DMS153 treated with DMSO at 0.1 percent for 48 hours (cell line): ENCODE measurements around the gene CENPS.
"Not testable (repeated sequence)": the region's sequence is repeated elsewhere in the genome, so short reads cannot be mapped to it uniquely, and the experiment has no call there.

ENCODE experiments used
- DNase-seq: peaks from one replicate; lab custom pipeline; 2025; ENCODE audit not compliant: unreplicated experiment; lab: John Stamatoyannopoulos, UW

Gene CENPS

DNA sequence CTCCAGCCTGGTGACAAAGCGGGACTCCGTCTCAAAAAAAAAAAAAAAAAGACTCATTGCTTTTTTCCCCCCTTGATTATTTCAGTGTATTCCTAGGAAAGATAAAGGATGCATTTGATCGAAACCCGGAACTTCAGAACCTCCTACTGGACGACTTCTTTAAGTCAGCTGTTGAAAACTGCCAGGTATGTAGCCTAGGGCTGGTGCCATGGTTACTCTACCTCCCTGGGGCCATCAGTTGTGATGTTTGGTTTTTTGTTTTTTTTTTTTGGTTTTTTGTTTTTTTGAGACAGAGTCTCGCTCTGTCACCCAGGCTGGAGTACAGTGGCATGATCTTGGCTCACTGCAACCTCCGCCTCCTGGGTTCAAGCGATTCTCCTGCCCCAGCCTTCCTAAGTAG, 11.5 kb upstream of the CENPS start:
- not testable (repeated sequence) for DNase-seq

DNA sequence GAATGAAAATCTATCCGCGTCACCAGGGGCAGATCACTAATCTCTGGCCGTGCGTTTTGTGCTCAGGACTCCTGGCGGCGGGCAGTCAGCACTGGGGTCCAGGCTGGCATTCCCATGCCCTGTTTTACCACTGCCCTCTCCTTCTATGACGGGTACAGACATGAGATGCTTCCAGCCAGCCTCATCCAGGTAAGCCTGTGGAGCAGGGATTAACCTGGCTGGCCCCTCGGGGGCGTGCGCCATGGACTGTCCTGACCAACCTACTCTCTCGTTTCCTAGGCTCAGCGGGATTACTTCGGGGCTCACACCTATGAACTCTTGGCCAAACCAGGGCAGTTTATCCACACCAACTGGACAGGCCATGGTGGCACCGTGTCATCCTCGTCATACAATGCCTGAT, 10.9 kb upstream of the CENPS start:
- no peak for DNase-seq

DNA sequence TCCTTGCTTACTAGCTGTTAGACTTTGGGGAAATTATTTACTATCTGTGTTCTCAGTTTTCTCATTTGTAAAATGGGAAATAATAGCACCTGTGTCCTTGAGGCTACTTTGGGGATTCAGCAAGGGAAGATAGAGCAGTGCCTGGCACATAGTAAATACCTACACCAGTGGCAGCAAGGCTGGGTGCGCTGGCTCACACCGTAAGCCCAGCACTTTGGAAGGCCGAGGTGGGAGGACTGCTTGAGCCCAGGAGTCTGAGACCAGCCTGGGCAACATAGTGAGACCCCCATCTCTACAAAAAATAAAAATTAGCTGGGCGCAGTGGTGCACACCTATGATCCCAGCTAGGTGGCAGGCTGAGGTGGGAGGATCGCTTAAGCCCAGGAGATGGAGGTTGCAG, 8.6 kb upstream of the CENPS start:
- DNase-seq: no peak

DNA sequence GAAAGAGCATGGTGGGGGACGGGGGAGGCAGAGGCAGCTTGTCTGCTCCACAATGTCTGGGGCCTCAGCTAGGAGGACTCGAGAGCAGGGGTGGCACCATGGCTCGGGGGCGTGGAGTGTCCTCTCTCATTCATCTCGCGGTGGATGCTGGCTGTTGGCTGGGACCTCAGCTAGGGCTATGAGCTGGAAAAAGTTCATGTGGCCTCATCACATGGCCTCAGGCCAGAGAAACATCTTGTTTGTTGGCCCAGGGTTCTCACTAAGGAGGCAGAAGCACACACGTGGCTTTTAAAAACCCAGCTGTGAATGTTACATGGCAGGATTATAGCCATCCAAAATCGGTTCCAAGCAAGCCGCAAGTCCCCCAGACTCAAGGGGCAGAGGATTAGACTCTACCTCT, 6.2 kb upstream of the CENPS start:
- DNase-seq: no peak

DNA sequence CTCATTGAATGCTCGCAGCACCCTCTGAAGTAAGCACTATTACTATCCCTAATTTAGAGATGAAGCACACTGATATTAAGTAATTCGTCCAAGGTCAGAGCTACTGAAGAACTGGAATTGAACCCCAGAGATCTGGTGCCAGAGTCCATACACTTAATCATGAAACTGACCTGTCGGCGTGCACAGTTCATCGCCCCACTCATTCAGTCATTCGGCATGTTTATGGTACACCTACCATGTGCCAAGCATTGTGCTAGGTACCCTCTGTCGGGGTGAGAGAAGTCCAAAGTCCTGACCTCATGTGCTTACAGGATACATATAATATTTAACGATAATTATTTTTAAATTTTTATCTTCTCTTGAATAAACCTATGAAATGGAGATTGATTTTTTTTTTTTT, 5.6 kb upstream of the CENPS start:
- no peak for DNase-seq

DNA sequence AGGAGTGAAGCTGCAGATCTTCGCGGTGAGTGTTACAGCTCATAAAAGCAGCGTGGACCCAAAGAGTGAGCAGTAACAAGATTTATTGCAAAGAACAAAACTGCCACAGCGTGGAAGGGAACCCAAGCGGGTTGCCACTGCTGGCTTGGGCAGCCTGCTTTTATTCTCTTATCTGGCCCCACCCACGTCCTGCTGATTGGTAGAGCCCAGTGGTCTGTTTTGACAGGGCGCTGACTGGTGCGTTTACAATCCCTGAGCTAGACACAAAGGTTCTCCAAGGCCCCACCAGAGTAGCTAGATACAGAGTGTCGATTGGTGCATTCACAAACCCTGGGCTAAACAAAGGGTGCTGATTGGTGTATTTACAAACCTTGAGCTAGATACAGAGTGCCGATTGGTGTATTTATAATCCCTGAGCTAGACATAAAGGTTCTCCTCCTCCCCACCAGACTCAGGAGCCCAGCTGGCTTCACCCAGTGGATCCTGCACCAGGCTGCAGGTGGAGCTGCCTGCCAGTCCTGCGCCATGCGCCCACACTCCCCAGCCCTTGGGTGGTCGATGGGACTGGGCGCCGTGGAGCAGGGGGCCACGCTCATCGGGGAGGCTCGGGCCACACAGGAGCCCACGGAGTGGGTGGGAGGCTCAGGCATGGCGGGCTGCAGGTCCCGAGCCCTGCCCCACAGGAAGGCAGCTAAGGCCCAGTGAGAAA, 4.3 kb upstream of the CENPS start:
- not testable (repeated sequence) for DNase-seq

DNA sequence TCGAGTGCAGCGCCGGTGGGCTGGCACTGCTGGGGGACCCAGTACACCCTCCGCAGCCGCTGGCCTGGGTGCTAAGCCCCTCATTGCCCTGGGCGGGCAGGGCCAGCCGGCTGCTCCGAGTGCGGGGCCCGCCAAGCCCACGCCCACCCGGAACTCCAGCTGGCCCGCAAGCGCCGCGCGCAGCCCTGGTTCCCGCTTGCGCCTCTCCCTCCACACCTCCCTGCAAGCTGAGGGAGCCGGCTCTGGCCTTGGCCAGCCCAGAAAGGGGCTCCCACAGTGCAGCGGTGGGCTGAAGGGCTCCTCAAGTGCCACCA, 3.7 kb upstream of the CENPS start:
- DNase-seq: not testable (repeated sequence)

DNA sequence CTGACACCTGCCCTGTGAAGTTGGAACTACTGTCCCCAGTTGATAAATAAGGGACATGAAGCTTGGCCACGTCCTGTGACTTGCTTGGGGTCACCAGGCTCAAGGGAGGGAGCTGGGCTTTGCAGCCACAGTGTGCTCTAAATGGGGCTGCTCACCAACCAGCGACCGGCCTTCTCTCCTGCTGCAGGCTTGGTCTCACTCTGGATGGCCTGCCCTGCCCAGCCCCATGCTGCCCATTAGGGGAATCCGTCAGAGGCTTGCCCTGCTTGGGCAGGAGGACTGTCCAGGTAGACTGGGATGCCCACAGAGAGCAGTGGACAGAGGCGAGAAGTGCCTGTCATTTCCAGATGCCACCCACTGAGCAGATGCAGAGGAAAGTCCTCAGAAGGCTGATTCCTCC, 1.2 kb upstream of the CENPS start:
- no peak for DNase-seq

DNA sequence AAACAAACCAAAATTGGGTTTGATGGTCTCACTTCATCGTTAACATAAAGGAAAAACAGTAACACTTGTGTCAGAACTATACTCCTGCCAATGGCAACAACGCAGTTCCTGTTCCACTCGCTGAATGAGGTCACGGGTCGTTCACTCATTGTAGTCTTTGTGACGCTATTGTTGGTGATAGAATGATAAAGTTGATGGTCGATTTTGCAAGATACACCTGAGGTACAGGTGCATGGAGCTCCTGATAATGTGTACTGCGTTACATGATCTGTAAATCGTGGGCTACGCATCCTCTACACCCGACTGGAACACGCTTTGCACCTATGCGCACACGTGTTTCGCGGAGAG, 391 bp upstream of the CENPS start:
- no peak for DNase-seq

DNA sequence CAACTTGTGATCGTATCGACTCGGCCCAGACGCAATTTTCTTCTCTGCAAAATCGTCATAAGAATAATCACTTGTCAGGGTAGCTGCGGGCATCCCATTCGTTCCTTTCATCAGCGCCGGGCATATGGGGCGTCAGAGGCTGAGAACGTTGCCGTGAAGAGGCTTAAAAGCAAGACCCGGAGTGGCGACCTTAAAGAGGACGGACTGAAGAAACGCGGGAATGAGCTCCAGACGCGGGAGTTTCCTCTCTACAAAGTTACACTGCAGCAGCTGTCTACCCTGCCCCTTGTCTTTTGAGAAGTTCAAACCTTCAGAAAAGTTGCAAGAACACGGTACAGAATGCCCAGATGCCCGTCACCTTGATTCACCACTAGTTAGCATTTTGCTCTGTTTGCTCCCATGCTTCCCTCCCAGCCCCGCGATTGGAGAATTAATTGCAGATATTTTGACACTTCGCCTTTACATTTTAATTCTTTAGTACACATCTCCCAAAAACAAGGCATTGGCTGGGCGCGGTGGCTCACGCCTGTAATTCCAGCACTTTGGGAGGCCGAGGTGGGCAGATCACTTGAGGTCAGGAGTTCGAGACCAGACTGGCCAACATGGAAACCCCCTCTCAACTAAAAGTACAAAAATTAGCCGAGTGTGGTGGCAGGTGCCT, 967 bp downstream of the CENPS start:
- DNase-seq: no peak

DNA sequence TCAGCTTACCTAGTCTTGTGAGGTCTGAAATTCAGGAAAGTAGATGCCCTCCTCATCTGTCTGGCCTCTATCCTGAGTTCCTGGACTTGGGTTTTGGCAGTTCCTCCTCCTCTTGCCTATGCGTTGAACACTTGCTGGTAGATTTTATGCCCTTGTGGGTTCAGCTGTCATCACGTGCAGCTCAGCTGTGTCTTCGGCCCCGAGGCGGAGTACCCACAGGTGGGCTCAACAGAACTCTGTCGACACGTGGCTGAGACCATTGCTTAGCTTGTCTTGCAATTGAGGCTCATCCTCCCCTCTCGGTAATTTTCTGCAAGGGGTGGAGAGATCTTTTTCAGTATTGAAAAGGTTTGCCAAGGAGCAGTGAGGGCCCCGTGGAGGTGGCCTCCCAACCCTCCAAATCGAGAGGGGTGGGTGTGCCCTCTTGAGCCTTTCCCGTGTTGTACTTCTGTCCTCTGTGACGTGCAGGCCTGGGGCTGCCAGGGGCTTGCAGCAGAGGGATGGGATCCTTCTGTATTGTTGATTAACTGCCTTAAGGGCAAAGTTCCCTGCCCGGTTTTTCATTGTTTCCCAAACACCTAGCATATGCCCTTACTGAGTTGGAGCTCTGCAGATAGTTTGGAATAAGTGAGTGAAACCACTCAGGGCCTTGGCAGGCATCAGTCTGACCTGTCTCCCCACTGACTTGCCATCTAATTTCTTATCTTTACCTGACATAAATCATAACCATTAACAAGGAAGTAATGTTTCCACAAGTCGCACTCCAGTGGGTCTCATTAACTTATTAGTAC, 2.9 kb downstream of the CENPS start:
- no peak for DNase-seq

DNA sequence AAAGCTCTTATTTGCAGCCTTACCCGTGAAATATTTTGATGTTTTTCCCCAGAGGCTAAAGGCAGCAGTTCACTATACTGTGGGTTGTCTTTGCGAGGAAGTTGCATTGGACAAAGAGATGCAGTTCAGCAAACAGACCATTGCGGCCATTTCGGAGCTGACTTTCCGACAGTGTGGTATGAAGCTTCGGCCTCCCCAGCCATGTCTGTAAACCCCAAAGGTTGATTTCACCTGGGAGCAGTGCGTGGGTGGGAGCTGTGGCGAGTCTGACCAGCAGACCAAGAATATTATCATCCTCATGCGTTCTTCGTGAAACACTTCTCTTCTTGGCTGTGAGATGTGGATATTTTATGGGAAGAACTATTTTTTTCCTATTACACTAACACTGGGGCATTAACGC, 3.6 kb downstream of the CENPS start:
- DNase-seq: no peak

DNA sequence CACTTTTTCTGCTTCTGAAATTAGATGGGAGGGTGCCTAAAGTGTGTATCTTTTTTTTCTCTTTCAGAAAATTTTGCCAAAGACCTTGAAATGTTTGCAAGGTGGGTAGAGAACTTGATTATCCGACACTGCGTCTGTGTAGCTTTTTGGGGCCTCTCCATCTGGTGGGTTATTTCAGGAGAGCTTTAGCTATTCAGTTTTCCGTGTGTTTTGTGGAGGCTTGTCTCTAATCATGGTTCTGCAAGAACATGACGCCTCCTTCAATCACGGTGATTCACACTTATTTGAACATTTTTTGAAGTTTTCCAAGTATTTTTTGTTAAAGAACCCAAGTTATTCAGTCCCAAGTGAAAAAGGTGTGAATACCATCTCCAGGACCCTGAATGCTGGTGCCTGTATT, 4.4 kb downstream of the CENPS start:
- DNase-seq: no peak

DNA sequence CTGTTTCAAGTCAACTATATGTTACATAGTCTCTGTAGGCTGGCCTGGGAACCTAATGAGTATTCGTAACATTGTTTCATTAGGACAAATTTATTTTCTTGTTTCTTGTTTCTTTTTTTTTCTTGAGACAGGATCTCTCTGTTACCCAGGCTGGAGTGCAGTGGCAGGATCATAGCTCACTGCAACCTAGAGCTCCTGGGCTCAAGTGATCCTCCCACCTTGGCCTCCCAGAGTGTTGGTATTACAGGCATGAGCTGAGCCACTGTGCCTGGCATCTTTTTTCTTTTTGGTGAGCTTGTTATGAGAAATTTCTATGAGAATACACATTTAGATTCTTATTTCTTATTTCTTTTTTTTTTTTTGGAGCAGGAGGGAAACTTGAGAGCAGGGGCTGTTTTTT, 6.8 kb downstream of the CENPS start:
- DNase-seq: no peak

DNA sequence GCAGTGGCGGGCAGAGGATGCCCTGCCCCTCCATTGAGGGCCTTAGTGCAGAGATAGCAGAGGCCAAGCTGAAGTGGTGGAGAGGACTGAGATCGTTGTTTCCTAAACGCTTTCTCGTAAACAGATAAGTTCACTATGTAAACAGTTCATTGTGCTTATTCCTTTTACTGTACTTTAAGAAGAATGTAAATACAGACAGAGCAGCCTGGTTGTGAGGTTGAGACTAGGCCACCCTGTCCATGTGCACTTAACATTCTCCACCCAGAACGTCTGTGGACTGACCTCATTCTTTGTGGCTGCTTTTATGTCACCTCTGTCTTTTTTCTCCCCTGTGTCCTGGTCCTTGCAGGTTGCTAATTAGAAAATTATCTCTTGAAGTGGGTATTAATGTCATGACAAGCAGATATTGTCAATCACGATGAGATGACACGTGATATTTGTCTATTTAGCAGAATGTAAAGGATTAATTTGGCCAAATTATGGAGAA, 8.5 kb downstream of the CENPS start:
- DNase-seq: no peak

DNA sequence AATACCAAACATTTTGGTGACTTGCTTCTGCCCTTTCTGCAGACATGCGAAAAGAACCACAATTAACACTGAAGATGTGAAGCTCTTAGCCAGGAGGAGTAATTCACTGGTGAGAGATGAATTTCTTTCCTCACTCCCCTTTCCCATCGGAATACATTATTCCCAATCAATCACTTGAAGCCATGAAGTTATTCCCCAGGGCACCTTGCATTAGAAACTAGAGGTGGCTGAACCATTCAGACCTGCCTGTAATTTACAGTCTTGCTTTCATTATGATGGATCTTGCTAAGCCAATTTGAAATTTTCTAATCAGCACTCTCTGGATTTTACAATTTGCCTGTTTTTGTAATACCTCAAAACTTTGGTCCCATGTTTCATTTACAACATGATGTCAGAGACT, 10.1 kb downstream of the CENPS start:
- no peak for DNase-seq

DNA sequence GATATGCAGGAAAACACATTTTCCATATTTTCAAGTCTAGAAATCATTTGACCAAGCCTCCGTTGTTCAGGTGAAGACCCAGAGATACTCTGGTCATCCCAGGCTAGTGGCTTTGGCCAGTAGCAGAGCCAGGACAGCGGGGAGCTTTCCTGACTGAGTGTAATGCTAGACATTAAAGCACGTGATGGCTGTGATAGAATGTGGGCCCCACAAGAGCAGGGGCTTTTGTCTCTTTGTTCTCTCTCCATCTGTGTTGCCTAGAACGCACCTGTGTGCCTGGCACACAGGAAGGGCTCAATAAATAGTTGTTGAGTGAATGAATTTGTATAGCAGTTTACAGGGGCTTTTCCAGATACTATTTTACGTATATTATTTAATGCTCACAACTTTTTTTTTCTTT, 10.6 kb downstream of the CENPS start:
- DNase-seq: no peak

DNA sequence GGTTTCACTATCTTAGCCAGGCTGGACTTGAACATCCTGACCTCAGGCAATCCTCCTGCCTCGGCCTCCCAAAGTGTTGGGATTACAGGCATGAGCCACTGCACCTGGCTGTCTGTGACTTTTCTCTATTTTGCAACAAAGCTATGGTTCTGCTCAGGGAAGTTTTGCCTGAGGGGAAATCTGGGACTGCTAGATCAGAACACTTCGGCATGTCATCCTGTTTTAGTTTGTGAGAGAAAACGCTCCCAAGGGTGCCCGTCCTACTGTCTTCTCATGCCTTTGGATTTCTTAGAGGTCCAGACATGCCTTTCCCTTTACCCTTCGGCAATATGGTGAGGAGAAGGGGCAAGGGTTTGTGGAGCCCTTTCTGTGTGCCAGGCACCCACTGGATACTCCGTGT, 14.0 kb downstream of the CENPS start:
- DNase-seq: no peak

DNA sequence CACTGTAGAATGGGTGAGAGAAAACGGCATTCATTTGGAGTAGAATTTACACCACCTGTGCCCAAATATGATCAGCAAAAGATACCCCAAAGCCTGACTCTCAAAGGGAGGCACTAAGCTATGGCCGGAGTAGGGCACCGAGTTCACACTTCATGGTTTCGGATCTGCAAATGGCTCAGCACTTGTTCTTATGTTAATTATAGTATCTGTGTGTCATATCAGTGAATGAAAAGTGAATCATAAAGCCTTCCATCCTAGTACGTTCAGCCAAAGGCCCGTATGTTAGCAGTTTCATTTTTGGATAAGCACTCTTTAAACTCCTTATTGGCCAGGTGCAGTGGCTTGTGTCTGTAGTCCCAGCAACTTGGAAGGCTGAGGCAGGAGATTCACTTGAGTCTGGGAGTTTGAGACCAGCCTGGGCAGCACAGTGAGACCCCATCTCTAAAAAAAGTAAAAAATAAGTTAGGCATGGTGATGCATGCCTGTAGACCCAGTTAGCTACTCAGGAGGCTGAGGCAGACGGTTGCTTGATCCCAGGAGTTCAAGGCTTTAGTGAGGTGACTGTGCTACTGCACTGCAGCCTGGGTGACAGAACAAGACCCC, 14.7 kb downstream of the CENPS start:
- DNase-seq: no peak

DNA sequence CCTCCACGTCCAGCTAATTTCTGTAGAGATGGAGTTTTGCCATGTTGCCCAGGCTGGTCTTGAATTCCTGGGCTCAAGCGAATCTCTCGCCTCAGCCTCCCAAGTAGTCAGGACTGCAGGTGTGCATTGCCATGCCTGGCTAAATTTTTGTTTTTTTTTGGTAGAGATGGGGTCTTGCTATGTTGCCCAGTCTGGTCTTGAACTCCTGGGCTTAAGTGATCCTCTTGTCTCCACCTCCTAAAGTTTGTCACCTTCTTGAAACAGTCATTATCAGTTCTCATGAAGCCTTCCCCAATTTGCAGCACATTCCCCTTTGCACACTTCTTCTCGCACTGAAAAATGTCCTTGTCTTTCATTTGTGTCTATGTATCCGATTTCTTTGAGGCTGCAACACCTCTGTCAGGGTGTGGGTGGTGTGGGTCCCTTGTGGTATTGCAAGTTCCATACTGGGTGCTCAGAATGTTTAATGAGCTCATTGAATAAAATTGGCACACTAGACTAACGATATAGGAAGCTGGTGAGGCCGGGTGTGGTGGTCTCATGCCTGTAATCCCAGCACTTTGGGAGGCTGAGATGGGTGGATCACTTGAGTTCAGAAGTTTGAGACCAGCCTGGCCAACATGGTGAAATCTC, 16.7 kb downstream of the CENPS start:
- no peak for DNase-seq

DNA sequence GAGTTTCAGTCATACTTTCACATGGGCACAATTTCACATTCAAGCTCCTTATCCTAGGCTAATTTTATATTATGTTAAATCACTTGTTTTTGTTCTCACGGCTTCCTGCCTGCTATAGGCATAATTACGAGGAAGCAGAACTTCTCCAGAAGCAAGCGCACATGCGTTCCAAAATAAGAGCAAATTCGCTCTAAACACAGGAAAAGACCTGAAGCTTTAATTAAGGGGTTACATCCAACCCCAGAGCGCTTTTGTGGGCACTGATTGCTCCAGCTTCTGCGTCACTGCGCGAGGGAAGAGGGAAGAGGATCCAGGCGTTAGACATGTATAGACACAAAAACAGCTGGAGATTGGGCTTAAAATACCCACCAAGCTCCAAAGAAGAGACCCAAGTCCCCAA, 19.5 kb downstream of the CENPS start, which contains the start of gene CORT:
TSS of gene CORT (plus strand) at position 281 of the 400 bp plus-strand sequence. CDS start 193 bp downstream, outside the sequence.
- DNase-seq: no peak
